Dermis blood vessel endothelial cell (primary cell): ENCODE measurements around the gene SLC1A4. TPM values are rescaled to one million over a fixed set of nuclear protein-coding genes. Genes with fewer than 3 reads are reported as not detected.
"Not testable (repeated sequence)": the region's sequence is repeated elsewhere in the genome, so short reads cannot be mapped to it uniquely, and the experiment has no call there.

Experiments used
- DNase-seq: peaks from one replicate; pipeline ENCODE4 v3.0.0; 2010
- total RNA-seq: library from RNA; depleted of rRNA; stranded (reverse); fragments of >200 nt; gene quantifications from 2 replicates; pipeline ENCODE4 v1.2.3, GENCODE V29; 2014

Gene SLC1A4
- total RNA-seq, 1 donor from 2014 or later, result 12.3 TPM

DNA sequence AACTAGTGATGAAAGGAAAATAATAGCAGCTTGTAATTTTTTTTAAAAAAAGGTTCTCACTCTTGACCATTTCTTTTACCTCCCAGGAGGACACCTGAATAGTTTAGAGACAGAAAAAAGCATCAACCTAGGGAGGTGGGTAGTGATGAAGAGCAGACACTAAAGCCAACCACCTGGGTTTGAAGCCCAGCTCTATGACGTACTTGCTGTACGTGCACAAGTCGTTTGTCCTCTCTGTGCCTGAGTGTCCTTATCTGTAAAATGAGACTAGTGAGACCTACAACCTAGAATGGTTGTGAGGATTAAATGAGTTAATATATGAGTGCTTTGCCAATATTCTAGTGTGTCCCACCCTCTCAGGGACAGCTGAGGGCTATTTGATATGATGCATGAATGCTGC is 5.8 kb downstream of the SLC1A4 start:
- no peak for DNase-seq

GRCh38 chr2:64996871-64997307 is 7.7 kb downstream of the SLC1A4 start:
- DNase-seq, result peak; percentile 20

DNA sequence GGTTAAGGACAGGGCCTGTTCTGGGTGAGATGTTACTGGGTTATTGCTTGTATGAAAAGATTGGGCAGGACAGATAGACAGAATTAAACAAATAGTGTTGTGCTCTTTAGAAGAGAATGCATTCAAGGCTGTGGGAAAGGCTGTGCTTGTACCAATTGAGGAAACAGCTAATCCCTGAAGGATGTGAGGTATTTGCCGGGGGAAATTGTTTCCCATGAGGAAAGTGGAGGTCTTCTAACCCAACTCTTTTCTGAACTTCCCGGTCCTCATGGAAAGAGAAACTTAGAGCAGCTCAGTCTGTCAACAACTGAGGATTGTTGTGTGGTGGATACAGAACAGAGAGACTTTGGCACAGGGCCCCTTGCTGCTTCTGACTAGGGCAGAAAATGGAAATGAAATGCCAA is 9.5 kb downstream of the SLC1A4 start:
- peak; percentile 91 for DNase-seq

DNA sequence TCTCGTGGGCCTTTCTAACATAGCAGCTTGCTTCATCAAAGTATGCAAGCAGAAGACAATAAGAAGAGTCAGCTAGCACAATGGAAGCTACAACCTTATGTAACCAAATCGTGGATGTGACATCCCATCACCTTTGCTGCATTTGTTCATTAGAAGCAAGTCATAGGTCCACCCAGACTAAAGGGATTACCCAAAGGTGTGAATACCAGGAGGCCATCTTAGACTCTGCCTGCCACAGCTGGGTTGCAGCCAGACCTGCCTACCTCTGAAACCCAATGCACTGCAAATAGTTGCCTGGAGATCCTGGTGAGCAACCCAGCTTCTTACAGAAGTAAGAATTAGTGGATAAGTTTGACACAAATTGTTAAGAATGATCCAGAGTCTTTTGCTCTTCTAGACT is 10.6 kb downstream of the SLC1A4 start:
- DNase-seq, result no peak

- DNase-seq, result no peak
Measured at GRCh38 chr2:65000644-65001043, 11.4 kb downstream of the SLC1A4 start.

DNA sequence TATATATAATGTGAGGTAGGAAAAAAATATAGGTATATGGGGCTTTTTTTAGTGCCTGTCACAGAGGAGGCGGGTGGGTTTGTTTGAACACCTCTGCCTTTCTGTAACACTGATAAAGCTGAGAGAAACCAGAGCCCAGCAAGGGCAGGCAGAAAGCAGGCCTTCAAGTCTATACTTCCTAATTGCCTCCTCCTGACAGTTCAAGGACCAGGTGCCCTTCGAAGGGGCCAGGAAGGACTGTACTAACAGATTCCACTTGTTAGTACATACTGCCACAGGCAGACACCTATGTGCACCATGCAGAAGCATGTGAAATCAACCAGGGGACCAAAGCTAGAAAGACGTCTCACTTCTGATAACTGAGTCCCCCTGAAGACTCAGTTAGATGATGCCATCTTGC is 13.8 kb downstream of the SLC1A4 start:
- no peak for DNase-seq

GRCh38 chr2:65004232-65004631 is 15.0 kb downstream of the SLC1A4 start:
- DNase-seq, result not testable (repeated sequence)

DNA sequence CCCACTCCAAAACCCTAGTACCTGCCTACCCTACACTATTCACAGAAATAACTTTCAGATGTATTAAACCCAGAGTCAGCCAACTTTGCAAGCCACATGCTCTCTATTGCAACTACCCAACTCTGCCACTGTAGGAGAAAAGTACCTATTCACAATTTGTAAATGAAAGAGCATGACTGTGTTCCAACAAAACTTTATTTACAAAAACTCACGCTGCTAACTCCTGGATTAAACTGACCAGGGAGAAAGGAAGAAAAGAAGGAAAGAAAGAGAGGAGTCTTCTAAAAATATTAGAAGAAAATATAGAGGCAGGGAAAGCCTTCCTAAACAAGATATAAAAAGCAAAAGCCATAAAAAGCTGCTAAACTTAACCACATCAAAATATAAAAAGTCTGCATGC is 24.6 kb downstream of the SLC1A4 start:
- DNase-seq, result no peak

DNA sequence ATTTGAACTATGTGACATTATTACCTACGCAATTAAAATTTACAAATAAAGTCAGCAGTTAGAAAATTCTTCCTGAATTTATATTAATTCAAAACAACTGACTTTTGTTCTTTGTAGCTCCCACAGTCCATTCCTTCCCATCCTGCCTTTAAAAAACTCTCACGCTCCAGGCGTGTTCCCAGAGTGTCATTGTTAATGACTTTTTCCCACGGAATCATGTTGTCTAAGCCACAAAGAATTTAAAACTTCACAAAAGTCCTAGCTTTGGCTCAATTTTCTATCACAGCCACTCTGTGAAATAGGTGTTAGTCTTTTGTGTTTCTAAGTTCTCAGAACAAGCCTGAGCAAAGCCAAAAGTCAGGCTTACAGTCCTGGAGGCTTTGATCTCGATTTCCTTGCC is 26.5 kb downstream of the SLC1A4 start:
- DNase-seq, result no peak

DNA sequence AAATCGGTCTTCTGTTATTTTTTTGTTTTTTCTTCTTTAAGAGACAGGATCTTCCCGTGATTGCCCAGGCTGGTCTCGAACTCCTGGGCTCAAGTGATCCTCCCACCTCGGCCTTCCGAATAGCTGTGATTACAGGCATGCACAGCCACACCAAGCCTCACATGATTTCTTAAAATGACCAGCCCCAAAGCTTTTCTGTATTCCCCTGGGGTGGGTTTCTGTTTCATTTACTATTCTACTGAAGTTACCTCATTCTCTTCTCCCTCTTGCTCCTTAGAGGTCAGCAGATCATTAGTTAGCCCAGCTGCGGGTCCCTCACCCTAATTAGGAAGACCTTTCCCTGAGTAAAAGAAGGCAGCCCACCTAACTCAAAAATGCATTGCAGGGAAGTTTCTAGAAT is 27.6 kb downstream of the SLC1A4 start:
- no peak for DNase-seq

DNA sequence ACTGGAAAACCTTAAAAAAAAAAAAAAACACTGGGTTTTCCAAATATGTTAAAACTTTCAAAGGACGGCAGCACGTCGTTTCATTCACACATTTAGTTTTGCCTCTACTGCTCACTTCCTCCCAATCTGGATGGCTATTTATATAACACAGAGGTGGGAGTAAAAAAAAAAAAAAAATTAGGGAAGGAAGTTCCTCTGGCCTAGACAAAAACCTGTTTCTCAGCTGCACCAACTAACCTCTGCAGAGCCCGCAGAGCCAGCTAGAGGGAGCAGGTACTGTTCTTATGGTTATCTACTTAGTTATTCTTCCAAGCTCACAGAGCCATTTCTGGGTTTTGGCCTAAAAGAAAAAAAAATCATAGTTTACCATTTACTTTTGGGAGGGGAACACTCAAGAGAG is 28.1 kb downstream of the SLC1A4 start:
- peak; percentile 40 for DNase-seq

DNA sequence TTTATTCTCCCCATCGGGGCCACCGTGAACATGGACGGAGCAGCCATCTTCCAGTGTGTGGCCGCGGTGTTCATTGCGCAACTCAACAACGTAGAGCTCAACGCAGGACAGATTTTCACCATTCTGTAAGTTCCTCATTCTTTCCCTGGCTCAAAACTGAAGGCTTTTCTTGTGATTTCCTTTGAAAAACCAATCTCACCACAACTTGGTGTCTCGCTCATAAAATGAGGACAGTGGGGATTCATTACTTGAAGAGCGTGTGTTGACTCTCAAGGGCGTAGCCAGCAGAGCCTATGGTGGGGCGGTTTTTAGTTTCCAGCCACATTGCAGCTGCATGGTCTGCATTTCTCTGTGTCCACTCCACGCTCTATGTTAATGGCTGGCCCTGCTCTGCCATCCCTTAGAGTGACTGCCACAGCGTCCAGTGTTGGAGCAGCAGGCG is 29.0 kb downstream of the SLC1A4 start:
- DNase-seq, result no peak

- DNase-seq, result no peak
Measured at GRCh38 chr2:65019010-65019409, 29.8 kb downstream of the SLC1A4 start.

- DNase-seq, result no peak
Measured at GRCh38 chr2:65019675-65020195, 30.5 kb downstream of the SLC1A4 start.

DNA sequence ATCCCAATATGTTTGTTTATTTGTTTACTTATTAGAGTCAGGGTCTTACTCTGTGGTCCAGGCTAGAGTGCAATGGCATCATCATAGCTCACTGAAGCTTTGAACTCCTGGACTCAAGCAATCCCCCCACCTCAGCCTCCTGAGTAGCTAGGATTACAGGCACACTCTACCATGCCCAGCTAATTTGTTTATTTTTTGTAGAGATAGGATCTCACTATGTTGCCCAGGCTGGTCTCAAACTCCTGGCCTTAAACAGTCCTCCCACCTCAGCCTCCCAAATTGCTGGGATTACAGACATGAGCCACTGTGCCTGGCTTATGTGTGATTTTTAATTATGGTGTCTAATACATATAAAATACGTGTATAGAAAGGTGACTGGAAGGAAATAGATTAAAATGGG is 31.1 kb downstream of the SLC1A4 start:
- DNase-seq, result not testable (repeated sequence)

- DNase-seq, result no peak
Measured at GRCh38 chr2:65020943-65021528, 31.8 kb downstream of the SLC1A4 start.

DNA sequence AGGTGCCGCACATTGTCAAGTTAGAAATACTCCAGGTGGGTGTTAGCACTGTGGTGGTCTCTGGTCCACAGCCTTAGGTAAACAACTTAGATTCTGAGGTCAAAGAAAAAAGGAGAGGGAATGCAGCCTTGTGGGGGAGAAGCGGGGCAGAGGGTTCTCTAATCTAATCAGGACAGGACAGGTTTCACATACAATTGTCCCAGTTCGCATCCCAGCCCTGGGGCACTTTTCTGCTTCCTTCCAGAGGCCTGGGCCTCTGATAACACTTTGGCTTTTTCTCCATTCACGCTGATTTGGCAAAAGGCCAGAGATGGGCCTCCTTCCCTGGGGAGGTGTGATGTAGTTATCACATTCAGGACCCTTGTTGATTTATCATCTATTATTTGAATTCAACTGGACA is 32.5 kb downstream of the SLC1A4 start:
- no peak for DNase-seq

- DNase-seq, result no peak
Measured at GRCh38 chr2:65022189-65022588, 33.0 kb downstream of the SLC1A4 start.

GRCh38 chr2:65023742-65024141 is 34.5 kb downstream of the SLC1A4 start:
- no peak for DNase-seq

DNA sequence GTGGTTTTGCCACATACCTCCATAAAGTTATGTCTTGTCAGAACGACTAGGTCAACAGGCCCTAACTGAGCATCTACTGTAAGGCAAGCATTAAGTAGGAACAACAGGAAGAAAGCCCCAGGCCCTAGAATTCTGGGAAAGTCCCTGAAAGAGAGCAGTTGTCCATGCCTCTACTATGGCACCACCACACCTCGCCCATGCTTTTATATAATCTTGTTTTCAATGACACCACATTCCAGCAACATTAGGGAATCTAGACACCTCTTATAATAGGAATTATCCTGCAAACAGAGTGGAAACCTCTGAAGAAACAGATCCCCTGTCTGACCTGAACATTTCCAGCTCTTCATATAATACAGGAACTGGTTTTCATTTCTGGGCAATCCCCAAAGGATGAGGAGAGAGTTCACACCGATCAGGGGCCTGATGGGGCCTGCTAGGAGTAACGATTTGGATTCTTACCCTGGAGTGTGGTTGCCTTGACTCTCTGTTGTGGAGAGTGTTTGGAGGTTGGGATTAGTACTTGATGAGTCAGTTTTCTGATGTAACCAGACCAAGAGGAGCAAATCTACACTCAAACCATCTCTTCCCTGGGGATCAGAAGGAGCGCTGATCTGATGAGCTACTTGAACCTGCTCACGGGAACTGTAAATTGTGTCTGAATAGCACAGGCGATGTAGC is 35.1 kb downstream of the SLC1A4 start:
- DNase-seq, result no peak

- no peak for DNase-seq
Measured at GRCh38 chr2:65025453-65026123, 36.4 kb downstream of the SLC1A4 start.

GRCh38 chr2:65026154-65026553 is 37.0 kb downstream of the SLC1A4 start:
- no peak for DNase-seq

DNA sequence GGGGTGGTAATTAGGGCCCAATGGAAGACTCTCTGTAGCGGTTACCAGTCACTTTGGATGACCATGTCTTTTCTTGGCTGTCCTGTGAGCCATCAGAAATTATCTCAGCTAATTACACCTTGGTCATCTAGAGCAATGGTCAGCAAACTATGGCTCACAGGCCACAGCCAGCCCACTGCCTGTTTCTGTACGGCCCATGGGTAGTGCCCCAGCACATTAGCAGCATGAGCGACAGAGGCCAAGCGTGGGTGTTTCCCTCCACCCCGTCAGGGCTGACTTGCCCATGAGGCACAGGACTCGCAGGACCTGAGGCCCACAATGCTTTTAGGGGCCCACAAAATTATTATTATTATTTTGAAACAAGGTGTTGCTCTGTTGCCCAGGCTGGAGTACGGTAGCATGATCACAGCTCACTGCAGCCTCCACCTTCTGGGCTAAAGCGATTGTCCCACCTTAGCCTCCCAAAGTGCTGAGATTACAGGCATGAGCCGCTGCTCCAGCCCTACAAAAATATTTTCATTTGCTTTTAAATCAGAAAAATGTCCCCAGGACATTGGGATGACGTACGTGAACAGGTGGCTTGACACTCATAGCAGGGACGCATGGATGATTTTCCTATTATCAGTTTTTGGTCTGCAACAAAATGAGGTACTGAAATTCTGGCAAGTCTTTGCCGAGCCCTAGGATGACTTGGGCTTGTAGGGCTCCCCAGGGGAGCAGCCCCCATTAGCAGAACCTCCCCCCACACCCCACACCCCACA is 37.7 kb downstream of the SLC1A4 start:
- DNase-seq, result no peak
